DOHH2 (cell line): ENCODE results near the gene POGK.

ENCODE experiments used
- H3F3A ChIP-seq: fragments of 200-600 bp; sonication (generic), shearing (Covaris generic); 2 replicates; pipeline ENCODE4 v1.6.0; 2016; ENCODE audit warnings: antibody characterized with exemption, mild to moderate bottlenecking; ENCODE audit not compliant: control insufficient read depth, insufficient read depth
- H3K27ac ChIP-seq: fragments of 200-600 bp; sonication (generic); 2 replicates; pipeline ENCODE4 v1.5.1; 2014; ENCODE audit warnings: low read depth, mild to moderate bottlenecking, low read length, moderate library complexity
- H3K27me3 ChIP-seq: fragments of 200-600 bp; sonication (generic); 2 replicates; pipeline ENCODE4 v1.6.1; 2014; ENCODE audit warnings: mild to moderate bottlenecking, low read length, mixed read lengths; ENCODE audit not compliant: control insufficient read depth
- H3K36me3 ChIP-seq: fragments of 200-600 bp; sonication (generic); 2 replicates; pipeline ENCODE4 v1.6.1; 2014; ENCODE audit warnings: mild to moderate bottlenecking, low read length, moderate library complexity, mixed read lengths; ENCODE audit not compliant: control insufficient read depth
- H3K4me1 ChIP-seq: fragments of 200-600 bp; sonication (generic); 2 replicates; pipeline ENCODE4 v1.6.1; 2014; ENCODE audit warnings: mild to moderate bottlenecking, low read length, mixed read lengths; ENCODE audit not compliant: control insufficient read depth
- H3K4me2 ChIP-seq: fragments of 200-600 bp; sonication (generic); 2 replicates; pipeline ENCODE4 v1.6.0; 2014; ENCODE audit warnings: mild to moderate bottlenecking, low read length, moderate library complexity
- H3K4me3 ChIP-seq: fragments of 200-600 bp; sonication (generic); 2 replicates; pipeline ENCODE4 v1.5.1; 2014; ENCODE audit warnings: mild to moderate bottlenecking, low read length, mixed read lengths
- H3K79me2 ChIP-seq: fragments of 200-600 bp; sonication (generic); 2 replicates; pipeline ENCODE4 v1.6.1; 2014; ENCODE audit warnings: mild to moderate bottlenecking, low read length, mixed read lengths; ENCODE audit not compliant: control insufficient read depth
- H3K9me2 ChIP-seq: fragments of 200-600 bp; sonication (generic); replicated peaks from 2 replicates; pipeline ENCODE4 v1.6.1; 2014; ENCODE audit warnings: mild to moderate bottlenecking, low read length, mixed read lengths; ENCODE audit not compliant: control insufficient read depth
- H3K9me3 ChIP-seq: fragments of 200-600 bp; sonication (generic); 2 replicates; pipeline ENCODE4 v1.6.1; 2014; ENCODE audit warnings: antibody characterized with exemption, low read length, mixed read lengths; ENCODE audit not compliant: control insufficient read depth, insufficient read depth
- H4K20me1 ChIP-seq: fragments of 200-600 bp; sonication (generic); 2 replicates; pipeline ENCODE4 v1.6.0; 2014; ENCODE audit warnings: low read depth, mild to moderate bottlenecking, antibody characterized with exemption, low read length, moderate library complexity; ENCODE audit not compliant: control insufficient read depth, insufficient read depth
- CTCF ChIP-seq: fragments of 200-600 bp; sonication (generic); IDR thresholded peaks from one replicate; pipeline ENCODE4 v1.5.1; 2014; ENCODE audit warnings: antibody characterized with exemption, mild to moderate bottlenecking, low read depth, low read length; ENCODE audit not compliant: poor library complexity, severe bottlenecking
- EZH2phosphoT487 ChIP-seq: fragments of 200-600 bp; sonication (generic); IDR thresholded peaks from 2 replicates; pipeline ENCODE4 v1.6.1; 2017; ENCODE audit warnings: borderline replicate concordance, mild to moderate bottlenecking, antibody characterized with exemption, low read length, moderate library complexity, mixed read lengths

The POGK gene

GRCh38 chr1:166811691-166812090 is 27.6 kb upstream of the POGK start:
- H3K9me2 ChIP-seq, result no peaks in the 10 kb centered on the region
- no peaks in the 10 kb centered on the region for H3K4me1 ChIP-seq
- no peak overlapping the region for H3K4me3 ChIP-seq
- no peaks in the 10 kb centered on the region for H3K36me3 ChIP-seq
- no peaks in the 10 kb centered on the region for H4K20me1 ChIP-seq
- peaks cover 8% of the 10 kb centered on the region; the same call in 1 of the 2 replicates for H3K9me3 ChIP-seq
- H3K79me2 ChIP-seq, result no peaks in the 10 kb centered on the region
- no peaks in the 10 kb centered on the region for H3F3A ChIP-seq
- H3K27me3 ChIP-seq, result no peaks in the 10 kb centered on the region
- H3K27ac ChIP-seq, result no peak overlapping the region
- TF ChIP-seq EZH2phosphoT487, result no peak
- TF ChIP-seq CTCF, result no peak
- H3K4me2 ChIP-seq, result no peak overlapping the region

DNA sequence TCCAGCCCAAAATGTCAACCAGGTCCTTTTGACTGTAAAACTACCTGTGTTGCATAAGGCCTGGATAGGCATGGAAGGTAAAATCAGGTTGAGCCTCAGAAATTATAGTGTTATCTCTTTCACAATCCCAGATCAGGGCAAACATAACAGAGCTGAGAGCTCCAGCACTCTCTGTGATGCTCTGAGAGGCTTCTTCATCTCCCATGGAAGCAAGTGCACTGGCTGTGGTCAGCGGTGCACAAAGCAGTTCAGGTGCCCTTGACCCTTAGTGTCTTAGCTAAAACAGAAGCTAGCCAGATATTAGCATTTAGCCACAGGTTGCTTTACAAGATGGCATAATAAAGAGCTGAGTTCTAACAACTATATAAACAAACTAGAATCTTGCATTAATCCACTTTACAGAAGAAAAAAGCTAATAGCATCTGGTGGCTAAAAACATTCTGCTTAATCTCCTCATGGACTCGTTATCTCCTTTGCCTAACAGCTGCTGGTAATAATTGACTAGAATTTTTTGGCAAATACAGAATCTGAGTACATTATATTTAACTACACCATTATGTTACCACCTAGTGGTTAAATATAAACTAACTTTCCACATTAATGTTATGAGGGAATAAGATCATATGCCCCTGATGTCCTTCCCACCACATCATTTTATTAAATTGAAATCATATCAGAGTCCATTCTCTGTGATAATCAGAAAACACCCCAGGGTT is 25.6 kb upstream of the POGK start:
- Histone ChIP-seq H3K4me3 (no peak overlapping the region), H3K9me2 (no peaks in the 10 kb centered on the region), H3K9me3 (peaks cover 9% of the 10 kb centered on the region; the same call in 1 of the 2 replicates), H3F3A (no peaks in the 10 kb centered on the region), H3K4me2 (no peak overlapping the region), H3K36me3 (no peaks in the 10 kb centered on the region), H3K4me1 (no peaks in the 10 kb centered on the region), H3K79me2 (no peaks in the 10 kb centered on the region), H3K27ac (no peak overlapping the region), H3K27me3 (no peaks in the 10 kb centered on the region), H4K20me1 (no peaks in the 10 kb centered on the region)
- TF ChIP-seq EZH2phosphoT487, result no peak
- peak; percentile 5 for TF ChIP-seq CTCF

DNA sequence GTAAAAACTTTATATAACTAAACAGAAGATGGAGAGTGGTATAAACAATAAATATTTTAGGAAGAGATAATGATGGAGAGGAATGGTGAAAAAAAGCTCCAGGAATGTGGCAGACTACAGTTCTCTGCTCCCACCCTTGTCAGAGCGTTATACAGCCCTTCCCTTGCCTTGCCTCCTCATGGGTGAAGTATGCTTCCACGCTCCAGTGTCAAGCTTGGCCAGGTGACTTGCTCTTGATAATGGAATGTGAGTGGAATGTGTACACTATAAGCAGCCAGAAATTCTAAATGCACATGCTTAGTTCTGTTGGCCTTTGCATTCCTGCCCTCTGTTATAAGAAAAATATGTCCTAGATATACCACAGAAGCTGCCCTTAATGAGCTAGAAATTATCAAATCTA is 24.7 kb upstream of the POGK start:
- Histone ChIP-seq H4K20me1 (no peaks in the 10 kb centered on the region), H3K4me3 (no peak overlapping the region), H3K27me3 (no peaks in the 10 kb centered on the region), H3K36me3 (no peaks in the 10 kb centered on the region), H3F3A (no peaks in the 10 kb centered on the region), H3K79me2 (no peaks in the 10 kb centered on the region), H3K9me3 (peaks cover 9% of the 10 kb centered on the region; the same call in 1 of the 2 replicates), H3K4me2 (no peak overlapping the region), H3K27ac (no peak overlapping the region), H3K4me1 (no peaks in the 10 kb centered on the region), H3K9me2 (no peaks in the 10 kb centered on the region)
- TF ChIP-seq CTCF (no peak), EZH2phosphoT487 (no peak)
